HUDEP-2 (cell line): ENCODE data around the gene LVRN.

Experiments used
- DNase-seq, 76 experiments: peaks; one replicate each; lab custom pipeline; 2025; ENCODE audit not compliant: unreplicated experiment in 76 of 76; lab: John Stamatoyannopoulos, UW

Gene LVRN

DNA sequence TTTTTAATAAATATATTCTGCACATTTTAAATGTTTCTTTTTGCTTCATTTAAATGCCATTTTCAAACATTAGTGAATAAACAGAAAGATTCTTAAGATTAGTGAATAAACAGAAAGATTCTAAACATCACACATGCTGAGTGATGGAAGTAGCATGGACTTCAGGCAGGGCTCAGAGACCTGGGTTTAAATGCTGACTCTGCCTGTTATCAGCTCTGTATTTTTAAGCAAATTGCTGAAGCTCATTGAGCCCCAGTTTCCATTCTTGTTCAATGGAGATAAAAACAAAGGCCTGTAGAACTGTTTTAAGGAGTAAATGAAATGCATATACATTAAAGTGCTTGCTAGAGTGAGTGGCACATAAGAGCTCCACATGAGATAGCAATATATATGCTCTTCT, 8.1 kb upstream of the LVRN start:
- no peak for DNase-seq

DNA sequence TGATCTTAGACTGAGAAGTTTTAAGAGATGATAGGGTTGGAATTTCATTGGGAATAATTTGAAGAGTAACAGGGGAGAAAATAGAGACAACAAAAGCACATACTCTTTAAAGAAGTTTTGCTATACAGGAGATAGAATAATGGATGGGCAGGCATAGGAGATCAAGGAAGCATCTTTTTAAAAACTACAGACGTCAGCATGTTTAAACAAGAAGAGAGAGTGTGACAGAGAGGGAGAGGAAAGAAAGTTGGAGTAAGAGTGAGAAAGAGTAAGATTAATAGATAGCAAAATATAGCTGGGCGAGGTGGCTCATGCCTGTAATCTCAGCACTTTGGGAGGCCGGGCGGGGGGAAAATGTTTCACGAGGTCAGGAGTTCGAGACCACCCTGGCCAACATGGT, 5.3 kb upstream of the LVRN start:
- no peak for DNase-seq

DNA sequence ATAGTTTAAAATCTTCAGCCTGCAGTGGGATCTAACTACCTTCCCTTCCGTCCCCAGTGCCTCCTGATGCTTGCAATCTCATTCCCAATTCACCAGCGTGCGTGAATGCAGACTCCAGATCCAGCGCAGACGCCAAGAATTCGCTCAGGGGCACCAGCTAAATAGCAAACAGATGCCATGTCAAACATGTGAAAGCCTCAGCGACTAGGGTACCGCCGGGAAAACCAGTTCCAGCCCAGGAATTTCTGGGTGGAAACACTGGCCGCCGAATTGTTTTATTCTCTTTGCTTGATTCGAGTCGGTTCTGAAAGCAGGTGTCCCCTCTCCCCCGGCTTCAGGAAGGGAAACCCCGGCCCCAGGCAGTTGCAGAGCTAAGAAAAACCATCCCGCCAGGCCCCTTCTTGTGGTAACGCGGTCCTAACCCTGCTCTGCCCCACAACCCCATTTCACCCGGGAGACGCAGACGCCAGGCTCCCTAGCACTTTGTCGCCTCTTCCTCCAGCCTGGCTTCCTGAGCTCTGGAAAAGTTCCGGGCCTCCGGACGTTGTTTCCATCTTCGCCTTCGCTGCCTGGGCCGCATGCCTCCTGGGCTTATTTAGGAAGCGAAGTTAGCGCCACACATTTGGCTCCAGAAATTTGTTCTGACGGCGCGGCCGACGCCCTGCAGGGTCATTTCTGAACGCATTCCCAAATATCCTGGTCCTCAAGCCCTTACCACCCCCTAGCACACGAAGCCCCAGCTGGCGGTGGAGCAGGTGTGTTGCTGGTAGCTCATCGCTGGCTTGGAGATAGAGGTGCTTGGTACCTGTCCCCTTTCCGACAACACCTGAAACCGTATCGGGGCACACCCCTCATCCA, 665 bp upstream of the LVRN start:
- no peak for DNase-seq

DNA sequence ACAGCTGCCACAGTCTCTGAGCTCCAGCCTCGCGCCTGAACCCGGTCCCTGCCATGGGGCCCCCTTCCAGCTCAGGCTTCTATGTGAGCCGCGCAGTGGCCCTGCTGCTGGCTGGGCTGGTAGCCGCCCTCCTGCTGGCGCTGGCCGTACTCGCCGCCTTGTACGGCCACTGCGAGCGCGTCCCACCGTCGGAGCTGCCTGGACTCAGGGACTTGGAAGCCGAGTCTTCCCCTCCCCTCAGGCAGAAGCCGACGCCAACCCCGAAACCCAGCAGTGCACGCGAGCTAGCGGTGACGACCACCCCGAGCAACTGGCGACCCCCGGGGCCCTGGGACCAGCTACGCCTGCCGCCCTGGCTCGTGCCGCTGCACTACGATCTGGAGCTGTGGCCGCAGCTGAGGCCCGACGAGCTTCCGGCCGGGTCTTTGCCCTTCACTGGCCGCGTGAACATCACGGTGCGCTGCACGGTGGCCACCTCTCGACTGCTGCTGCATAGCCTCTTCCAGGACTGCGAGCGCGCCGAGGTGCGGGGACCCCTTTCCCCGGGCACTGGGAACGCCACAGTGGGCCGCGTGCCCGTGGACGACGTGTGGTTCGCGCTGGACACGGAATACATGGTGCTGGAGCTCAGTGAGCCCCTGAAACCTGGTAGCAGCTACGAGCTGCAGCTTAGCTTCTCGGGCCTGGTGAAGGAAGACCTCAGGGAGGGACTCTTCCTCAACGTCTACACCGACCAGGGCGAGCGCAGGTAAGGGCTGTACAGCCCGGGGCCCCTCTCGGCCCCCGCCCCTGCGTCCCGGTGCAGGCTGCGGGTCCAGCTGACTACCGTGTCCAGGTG, 509 bp downstream of the LVRN start:
- DNase-seq = no peak

DNA sequence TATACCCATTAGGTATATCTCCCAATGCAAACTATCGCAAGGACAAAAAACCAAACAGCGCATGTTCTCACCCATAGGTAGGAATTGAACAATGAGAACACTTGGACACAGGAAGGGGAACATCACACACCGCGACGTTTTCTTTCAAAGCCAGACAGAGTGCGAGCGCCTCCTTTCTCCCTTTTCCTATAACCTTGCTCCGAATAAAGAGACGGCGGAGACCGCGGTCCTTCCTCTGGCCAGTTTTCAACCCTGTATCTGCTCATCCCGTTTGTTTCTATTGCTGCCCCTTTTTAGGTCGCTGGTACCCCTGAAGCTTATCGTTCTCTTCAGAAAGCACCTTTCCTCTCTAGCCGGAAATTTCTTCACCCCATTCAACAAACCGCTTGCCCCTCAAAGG, 1.3 kb downstream of the LVRN start:
- DNase-seq = no peak

DNA sequence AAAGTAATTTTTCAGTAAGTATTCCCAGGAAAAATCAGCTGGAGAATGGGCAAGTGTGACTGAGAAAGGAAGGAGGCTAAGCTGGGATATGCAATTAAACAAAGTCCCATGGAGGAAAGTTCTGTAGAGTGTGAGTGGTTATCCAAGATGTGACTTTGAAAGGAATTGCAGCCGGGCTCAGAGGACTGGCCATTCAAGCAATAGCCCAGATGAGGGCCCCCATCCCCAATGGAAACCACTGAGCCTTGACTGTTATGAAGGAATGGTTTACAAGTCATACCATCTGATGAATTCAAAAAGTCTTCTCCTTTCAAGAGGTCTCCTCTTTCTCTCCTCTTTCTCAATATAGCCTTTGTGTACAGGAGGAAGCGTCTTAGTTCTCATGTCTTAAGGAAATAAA, 6.5 kb downstream of the LVRN start:
- no peak for DNase-seq

DNA sequence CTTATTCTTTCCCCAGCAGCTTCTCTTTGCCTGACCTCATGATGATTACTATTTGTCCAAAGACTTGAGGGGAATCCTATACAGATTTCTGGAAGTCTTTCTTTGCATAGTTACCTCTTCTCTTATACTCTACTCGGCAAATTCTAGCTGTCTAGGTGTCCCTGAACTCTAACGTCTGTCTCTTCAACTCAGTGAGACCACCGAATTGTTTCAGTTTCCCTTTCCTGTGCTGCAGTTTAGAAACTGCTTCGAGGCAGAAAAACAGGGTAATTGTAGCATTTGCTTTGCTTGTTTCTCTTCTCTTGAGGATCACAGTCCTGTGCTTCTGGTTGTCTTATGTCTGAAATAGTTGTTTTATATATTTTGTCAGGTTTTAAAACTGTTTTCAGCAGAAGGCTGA, 14.8 kb downstream of the LVRN start:
- no peak for DNase-seq

DNA sequence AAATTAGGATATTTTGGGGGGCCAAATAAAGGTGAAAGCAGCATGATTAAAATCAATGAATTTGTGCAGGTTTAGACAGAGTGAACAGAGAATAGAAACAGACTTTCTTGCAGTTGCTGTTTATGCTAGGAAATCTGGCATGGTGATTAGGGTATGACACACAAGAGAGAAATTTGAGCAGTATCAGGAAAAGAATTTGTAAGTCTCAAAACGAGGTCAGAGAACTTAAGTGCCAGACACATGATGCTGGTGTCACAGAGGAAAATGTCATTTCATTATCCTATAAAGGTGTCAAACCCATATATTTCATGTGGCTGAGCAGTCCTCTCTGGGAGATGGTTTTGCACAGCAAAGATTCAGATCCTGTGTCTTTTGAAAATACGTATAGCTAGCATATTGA, 15.7 kb downstream of the LVRN start:
- no peak for DNase-seq

DNA sequence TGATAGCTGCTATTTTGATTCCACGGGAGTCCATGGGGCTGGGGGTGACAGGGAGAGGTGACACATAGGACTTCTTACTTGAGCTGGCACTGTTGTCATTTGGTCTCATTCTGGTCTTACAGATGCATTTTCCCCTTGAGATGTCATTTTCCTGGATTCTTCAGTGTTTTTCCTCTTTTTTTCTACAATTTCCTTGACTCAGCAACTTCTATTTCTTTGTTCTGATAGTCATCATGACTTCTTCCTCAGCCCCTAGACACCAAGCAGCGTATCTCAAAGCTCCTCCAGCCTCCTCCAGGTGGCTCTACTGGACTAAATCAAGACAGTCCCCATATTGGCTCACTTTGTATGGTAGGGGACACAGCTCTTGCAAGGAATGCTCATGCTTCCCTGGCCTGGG, 16.5 kb downstream of the LVRN start:
- DNase-seq = no peak

DNA sequence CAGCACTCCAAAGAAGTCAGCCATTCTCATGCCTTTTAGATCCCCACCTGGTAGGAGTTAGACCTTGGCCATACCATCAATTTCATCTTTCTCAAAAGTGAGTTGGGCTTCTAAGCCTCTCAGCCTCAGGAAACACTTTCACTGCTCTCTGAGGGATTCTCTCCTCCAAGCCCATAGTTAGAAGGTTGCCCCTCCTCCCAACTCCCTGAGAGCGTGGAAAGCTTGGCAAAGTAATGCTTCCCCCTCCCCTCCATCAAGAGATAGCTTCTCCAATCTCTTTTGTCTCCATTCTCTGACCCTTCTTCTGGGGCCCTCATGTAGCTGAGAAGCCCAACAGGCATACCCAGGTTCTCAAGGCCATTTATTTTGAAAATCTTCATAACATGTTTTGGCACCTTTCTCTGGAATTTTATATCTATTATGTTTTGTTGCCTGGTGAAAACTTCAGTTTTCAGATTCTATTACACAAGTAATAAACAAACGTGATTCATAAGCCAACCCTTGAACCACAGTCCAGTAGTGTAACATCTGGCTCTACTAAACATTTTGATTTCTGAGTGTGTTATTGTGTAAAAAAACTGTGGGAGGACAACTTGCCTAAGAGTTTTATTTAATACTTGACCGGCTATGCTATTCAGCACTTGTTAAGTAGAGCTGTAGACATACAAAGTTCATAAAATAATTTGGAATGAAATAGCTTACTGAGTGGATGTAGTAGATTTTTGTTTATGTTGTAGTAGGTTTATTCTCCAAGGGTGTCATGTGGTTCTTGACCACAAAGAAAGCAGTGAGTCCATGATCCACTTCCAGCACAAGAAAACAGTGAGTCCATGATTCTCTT, 17.1 kb downstream of the LVRN start:
- DNase-seq = no peak

DNA sequence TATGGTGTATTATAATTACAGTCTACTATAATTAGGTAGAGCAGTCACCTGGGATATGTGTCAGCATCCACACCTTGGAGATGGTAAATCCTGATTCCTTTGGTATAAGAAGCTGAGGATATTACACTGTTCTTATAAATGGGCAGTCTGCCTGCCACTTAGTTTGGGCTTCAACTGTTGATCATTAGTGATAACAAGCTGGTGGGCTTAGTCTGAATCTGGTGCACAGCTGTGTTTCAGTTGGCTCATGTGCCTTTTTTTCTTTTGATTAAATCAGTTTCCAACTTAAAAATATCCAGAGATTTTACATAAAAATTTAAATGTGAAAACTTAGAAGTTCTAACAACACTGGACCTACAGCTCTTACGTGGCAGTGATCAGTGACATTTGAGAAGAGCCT, 21.2 kb downstream of the LVRN start:
- no peak for DNase-seq

DNA sequence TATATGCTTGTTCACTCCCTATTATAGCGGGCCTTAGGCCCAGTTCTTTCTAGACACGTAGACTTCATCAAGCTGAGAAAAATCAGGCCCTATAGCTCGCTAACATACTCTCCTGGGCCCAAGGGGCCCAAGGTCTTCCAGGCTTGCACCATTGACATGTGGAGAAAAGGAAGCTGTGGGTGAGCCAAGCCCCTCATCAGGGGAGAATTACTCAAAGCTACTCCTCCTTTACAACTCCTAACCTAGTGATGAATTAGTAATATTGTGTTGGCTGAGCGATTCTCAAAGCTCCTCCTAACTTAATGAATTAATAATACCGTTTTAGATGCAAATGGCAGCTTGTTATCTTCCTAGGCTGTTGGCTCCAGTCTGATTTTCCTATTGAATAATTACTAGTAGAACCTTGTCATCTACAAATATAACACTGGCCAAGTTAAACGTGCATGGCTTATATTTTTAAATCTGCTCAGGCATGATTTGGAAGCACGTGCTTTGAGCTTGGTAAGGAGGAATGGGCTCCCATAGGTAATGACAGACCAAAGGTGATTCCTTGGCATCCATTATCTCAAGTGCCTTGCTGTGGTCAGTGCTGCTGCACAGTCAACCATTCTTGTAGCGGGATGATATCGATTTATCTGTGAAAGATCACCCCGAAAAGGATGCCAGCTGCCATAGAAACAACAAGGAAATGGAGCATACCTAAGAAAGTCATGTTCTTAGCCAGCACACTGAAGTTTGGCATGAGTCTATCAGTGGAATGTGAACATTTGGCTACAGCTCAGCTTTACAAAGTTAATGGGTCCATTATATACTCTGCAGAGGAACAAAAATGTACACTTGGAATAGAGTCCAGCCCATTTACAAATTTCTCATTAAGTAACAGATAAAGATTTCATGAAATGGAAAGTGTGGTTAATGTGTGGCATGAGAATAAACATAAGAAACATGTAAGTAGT, 23.8 kb downstream of the LVRN start:
- no peak for DNase-seq

DNA sequence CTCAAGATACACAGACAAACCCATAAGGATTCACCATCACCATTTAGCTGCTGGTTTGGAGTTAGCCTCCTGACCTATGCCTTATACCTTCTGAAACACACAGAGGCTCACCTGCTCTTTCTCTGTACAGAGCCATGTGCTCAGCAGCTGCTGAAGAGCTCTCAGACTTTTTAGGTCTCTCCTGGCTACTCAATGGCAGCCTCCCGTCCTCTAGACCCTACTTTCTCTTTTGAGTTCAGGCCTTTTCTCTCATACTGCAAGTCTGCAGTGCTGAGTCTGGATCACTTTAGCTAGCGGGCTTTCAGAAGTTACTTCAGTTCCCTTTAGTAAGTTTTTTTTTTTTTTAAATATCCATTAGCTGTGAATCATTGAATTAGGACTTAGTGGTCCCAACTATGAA, 25.7 kb downstream of the LVRN start:
- no peak for DNase-seq

DNA sequence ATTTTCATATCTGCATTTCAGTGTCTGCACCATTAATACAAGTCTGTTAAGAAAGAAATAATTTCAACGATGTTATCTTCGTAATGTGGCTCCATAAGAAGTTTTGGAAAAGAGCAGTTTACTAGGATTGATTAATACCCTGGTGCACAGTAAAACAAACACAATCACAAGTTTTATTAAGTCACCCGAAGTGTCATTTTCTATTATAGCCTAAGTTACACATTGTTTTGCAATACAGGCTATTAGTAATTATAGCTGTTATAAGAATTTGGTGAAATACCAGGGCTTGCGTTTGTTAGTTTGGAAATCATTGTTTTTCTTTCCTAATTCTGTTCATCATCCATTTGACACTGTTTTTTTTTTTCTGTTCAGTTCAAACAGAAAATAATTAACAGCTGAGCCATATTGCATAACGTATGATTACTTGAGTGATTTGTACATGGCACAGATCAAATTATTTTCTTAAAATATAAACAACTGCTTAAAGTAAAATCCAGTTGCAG, 30.6 kb downstream of the LVRN start:
- DNase-seq = no peak

DNA sequence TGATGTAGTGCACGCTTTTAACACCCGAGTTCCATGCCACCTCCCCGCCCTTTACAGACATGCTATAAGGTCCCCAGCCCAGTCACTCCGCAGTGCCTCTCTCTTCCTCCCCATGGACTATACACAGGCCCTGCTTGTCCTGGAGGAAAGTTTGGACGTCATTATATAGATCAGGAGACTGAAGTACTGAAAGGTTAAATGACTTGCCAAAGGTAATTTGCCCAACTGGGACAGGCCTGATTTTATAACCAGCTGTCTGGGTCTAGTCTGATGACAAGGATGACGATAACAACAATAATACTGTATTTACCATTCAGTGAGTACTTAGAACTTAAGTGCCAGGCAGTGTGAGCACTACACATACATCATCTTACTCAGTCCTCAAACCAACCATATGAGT, 33.1 kb downstream of the LVRN start:
- DNase-seq = no peak

DNA sequence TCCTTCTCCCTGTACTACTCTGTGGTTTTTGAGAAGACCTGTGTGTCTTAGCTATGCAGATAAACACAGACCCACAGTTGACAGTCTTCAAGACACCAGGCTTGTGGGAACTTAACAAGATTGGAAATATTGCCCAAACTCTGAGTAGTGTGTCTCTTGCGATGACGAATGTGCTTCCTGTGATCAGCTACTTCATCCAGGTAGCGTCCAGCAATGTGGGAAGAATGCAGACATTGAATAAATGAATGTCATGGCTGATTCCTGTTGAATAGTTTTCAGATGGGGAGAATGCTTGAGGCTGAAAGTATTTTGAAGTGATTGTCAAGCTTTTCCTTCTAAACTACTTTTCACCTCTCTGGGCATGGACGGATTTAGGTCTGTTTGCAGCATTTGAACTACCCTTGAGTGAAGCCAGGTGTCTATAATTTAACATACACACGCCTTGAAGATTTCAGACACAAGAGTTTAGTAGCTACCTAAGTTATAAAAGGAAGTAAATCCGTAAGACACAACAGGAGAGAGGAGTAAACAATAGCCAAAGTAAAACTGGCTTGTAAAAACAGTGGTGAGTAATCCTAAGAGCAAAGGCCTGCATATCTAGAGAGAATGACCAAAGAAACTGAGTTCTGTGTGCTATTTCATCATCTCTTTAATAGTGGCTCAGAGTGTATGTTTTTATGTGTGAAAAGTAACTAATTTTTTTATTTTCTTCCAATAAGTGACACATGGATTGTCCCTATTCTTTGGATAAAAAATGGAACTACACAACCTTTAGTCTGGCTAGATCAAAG, 40.0 kb downstream of the LVRN start:
- DNase-seq = no peak

DNA sequence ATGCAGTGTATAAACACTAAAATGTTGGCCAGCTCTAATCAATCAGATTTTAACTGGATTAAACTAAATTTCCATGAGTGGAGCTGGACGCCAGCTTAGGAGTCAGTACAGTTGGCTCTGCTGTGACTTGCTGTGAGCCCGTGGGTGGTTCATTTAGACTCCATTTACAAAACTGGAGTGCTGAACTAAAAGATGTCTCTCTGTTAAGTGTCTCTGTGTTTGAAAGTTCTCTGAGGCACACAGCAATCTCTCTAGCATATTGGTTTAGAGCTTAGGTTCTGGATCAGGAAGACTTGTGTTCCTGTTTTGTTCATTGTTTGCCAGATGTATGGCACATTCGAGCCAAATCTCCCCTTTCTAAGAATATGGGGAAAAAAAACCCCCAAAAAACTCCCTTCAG, 42.0 kb downstream of the LVRN start:
- DNase-seq = no peak

DNA sequence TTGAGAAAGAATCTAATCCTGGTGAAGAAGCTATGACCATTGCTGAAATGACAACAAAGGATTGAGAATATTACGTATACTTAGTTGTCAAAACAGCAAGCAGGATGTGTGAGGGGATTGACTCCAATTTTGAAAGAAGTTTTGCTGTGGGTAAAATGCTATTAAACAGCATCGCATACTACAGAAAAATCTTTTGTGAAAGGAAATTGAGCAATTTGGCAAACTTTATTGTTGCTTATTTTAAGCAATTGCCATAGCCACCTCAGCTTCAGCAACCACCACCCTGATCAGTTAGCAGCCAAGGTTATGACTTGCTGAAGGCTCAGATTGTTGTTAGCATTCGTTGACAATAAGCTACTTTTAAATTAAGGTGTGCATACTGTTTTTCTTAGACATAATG, 47.5 kb downstream of the LVRN start:
- no peak for DNase-seq

DNA sequence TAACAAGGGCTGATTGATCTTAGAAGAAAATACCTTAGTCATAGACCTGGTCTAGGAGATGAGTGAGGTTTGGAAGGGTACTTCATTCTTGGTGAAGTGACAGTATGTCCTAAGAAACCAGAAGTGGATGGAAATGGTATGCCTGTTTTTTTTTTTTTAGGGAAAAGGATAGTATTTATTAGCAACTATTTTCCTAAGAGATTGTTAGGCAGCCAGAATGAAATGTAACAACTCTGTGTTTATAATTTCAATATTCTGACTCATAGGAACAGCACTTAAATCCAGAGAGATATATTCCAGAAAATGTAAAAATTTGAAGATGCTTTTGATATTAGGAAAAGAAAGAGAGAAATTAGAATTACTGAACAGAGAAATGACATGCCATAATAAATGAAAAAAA, 48.8 kb downstream of the LVRN start:
- no peak for DNase-seq
